Measurements from ENCODE around the gene HSD11B1L.
"Not testable (repeated sequence)": the region's sequence is repeated elsewhere in the genome, so short reads cannot be mapped to it uniquely, and the experiment has no call there.

DNA sequence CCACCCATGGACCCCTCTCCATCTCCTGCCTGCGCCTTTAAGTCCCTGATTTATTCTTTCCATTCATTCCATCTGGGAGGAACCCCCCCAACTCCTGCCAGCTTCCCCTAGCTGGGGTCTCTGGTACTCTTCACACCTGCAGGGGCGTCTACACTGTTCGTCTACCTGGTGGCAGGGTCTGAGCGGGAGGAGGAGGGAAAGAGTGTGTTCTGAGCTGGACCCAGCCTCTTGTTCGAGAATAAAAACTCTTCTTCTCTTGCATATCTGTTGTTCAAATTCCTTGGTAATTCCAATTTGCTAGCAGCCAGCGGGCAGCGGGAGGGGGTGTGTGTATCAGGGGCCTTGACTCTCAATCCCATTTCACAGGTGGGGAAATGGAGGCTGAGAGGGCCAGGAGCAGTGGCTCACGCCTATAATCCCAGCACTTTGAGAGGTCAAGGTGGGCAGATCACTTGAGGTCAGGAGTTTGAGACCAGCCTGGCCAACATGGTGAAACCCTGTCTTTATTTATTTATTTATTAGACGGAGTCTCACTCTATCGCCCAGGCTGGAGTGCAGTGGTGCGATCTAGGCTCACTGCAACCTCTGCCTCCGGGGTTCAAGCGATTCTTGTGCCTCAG lies 7.5 kb downstream of the HSD11B1L start:
- TF ChIP-seq, protein P1, sequence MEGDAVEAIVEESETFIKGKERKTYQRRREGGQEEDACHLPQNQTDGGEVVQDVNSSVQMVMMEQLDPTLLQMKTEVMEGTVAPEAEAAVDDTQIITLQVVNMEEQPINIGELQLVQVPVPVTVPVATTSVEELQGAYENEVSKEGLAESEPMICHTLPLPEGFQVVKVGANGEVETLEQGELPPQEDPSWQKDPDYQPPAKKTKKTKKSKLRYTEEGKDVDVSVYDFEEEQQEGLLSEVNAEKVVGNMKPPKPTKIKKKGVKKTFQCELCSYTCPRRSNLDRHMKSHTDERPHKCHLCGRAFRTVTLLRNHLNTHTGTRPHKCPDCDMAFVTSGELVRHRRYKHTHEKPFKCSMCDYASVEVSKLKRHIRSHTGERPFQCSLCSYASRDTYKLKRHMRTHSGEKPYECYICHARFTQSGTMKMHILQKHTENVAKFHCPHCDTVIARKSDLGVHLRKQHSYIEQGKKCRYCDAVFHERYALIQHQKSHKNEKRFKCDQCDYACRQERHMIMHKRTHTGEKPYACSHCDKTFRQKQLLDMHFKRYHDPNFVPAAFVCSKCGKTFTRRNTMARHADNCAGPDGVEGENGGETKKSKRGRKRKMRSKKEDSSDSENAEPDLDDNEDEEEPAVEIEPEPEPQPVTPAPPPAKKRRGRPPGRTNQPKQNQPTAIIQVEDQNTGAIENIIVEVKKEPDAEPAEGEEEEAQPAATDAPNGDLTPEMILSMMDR (IDR thresholded peaks at IDR 0.05; ENCODE audit: insufficient read depth, low read length, poor library complexity, severe bottlenecking): not testable (repeated sequence)
- TF ChIP-seq EZH2phosphoT487 (conservative IDR thresholded peaks at IDR 0.05; ENCODE audit: low read length): not testable (repeated sequence)
